ENCODE results near the gene CCDC167.

The CCDC167 gene

GRCh38 chr6:37489697-37490336 is 9.9 kb downstream of the CCDC167 start:
- DNase-seq (ENCODE audit: low read depth in 2 of 2), result no peak

DNA sequence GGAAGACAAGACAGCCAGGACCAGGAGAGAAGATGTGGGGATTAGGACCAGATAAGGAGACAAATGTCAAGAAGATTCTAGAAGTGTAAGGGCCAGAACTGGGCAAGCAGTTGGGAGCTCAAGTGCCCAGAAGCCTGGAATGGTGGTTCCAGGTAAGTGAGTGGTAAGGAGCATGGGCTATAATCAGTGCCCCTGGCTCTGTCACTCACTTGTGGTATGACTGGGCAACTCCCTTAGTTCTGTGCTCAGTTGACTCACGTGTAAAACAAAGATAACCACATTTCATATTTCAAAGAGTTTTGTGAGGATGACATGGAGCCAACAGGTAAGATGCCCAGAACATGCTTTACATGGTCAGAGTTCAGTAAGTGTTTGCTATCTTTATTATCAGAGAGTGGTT is 11.2 kb downstream of the CCDC167 start:
- DNase-seq (ENCODE audit: low read depth in 2 of 2), result no peak

DNA sequence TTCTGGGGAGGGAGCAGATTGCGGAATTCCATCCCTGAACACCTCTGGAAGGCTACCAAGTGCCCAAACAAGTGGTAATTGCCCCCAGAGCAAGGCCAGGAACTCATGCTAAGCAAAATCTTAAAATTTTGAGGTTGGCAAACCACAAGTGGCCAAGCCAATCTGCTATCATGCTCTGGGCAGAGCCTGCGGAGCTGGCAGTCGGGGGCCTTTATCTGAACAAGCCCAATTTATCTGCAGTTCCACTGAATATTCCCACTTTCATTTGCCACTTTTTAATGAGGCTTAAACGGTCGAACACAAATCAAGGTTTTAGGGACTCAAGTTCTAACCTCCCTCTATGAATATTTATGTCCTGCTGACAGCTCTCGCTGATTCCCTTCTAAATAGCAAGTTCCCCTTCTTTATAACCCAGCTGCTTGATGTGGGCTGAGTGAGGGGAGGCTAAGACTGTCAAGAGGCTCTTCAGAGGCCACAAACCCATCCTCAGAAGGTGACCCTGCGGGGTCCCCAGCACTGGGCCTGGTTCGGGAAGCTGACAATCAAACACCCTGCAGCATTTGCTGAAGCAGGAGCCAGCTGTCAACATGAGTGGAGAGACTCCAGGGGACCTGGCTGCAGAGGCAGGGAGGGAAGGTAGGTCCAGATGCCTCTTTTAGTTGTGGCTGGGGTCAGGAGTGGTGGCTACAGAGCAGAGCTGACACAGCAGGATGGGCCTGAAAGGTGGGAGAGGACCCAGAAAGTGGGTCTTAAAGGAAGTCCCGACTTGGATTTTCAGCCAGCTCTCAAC is 11.9 kb downstream of the CCDC167 start:
- no peak for DNase-seq (ENCODE audit: low read depth in 2 of 2)

DNA sequence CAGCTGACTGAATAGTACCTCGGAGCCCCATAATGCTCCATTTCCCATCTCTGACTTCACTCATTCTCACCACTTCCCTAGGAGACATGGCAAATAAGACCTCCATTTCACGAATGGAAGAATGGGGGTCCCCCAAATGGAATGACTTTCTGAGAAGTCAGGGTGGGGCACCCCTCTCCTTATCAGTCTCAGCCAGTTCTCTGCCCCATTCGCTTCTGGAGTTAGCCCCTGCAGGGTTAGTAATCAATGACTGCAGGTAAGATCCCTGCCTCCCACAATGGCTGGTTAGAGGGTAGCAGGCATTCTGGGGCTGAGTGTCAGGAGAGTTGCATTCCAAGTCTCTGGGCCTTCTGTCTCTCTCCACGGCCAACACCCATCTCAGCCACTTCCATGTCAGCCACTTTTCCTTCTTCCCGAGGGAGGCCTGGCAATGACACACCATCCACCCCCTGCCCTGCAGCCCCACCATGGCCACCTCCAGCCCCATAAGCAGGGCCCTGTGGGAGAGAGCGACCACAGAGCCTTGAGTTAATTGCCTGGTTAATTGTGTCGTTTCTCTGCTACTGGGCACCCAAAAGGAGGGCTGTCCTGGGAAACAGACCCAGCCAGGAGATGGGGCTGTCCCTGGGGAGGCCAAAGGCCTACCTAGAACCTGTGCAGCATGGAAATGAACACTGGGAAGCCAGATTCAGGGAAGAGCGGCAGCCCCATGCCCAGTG is 13.4 kb downstream of the CCDC167 start:
- DNase-seq (ENCODE audit: low read depth in 2 of 2), result no peak

DNA sequence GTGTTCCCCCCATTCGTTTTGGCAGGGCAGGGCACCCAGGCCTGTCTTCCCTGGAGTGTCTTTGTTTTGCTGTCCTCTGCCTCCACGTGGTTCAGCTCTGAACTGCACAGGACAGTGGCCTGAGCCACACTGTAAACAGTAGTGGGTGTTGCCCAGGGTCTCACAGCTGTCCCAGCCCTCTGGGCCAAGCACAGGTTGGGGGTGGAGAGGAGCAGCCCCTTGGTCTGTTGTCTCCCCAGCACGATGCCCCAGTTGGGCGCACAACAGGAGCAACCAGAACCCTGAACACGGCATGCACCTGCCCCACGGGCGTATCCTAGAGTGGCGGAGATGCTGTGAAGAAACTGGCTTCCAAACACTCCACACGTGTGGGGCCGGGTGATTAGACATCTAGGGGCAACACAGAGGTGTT is 14.4 kb downstream of the CCDC167 start:
- no peak for DNase-seq (ENCODE audit: low read depth in 2 of 2)

DNA sequence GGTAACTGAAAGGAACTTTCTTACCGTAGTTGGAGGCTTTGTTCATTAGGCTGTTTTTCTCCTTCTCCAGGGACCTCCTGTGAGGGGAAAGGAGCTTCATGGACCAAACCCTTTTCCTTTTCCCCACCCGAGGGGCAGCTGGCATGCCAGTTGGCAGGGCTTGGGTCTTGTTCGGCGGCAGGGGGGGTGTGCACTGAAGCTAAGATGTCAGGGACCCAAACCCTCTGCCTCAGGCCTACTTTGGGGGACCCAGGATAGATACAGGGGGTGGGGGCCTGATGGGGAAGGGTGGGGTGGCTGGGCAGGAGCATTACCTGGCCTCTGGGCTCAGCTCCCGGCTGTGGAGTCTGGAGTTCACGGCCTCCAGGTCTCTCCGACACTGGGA is 14.9 kb downstream of the CCDC167 start:
- no peak for DNase-seq (ENCODE audit: low read depth in 2 of 2)

- peak; percentile 52 to 62 for DNase-seq (ENCODE audit: low read depth in 2 of 2)
Measured at GRCh38 chr6:37483917-37484785, 15.5 kb downstream of the CCDC167 start.

DNA sequence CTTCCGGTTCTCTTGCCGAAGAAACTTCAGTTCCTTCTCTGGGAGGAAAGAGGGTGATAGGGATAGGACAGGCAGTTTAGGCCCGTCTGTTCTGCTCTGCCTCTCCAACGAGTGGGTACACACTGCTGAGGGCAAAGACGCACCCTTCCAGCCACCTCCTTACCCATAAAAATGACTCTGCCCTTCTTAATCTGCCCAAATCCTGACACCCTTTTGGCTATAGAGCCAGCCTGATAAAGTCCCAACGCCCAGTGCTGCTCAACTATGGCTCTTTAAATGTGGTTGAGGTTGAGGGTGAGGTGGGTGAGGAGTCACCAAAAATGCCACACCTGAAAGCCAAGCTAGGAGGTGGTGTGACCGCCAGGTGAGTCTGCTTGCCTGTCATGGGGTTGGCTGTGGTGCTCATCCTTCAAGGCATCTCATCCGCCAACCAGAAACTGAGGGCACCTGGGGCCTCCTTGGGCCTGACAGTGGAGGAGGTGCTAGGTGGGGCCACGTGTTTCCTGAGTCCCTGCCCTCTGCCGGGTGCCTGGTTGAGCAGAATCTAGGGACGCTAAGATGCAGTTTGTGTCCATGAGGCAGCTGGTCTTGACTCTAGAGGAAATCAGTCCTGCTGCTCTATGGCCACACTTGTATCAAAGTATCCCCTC is 16.3 kb downstream of the CCDC167 start:
- no peak for DNase-seq (ENCODE audit: low read depth in 2 of 2)

- DNase-seq (ENCODE audit: low read depth in 2 of 2), result no peak
Measured at GRCh38 chr6:37482606-37483251, 17.0 kb downstream of the CCDC167 start.

DNA sequence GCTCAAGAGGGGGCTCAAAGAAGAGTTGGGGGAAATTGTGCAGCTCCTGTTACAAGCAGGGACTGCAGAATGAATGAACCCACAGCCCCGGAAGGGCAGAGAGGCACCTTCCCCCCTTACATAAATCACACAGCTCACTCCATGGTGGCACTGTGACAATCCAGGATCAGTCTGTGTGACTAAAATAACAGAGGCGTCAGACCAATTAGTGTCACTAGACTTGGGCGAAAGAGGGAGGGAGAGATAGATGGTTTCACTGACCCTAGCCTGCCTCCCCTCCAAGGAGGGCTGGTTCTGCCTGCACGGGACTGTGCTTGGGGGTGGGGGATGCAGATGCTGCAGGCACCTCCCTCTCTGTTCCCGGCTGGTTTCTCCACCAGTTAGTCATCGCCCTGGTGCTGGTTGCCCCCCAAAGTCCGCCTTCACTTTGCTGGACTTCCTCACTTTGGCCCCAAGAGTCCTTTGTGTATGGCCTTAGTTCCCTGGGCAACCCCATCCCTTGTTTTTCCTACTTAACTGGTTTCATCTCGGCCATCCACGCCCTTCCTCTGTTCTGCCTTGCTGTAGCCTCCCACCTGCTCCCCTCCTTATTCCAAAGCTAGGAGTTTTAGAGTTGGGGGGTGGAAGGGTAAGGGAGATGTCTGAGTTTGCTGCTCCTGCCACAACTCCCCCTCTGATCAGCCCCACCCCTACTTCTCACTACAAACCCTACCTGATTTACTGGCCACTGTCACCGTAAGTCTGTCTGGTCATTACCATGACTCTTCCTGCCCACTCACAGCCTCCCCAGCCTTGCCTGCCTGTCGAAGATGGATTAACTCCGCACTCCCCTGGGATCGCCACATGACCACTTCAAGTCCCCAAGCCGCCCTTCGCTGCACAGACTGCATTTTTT is 17.7 kb downstream of the CCDC167 start:
- no peak for DNase-seq (ENCODE audit: low read depth in 2 of 2)

DNA sequence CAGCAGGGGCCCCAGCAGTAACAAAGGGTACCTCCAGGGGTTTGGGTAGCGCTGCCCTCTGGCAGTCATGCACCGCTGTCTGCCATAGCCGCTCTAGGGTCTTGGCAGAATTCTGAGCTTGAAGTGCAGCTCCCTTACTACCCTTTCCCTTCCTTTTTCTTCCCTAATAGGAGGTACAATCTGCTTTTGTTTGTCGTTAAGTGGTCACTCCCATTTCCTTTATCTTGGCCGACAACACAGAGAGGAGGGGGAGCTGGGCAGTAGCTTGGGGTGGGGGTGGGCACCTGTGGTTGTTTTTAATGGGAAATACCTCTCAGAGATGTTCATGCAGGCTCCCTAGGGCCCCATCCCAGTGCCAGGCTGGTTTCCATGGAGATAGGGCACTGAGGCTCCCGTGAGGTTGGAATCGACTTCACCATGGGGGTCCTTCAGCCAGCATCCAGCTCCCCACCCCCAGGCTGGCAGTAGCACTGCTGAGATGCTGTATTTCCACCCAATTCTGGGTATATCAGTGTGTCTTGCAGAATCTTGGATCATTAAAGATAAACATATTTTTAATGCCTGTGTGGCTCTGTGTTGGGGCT is 18.6 kb downstream of the CCDC167 start:
- no peak for DNase-seq (ENCODE audit: low read depth in 2 of 2)

GRCh38 chr6:37480118-37480736 is 19.5 kb downstream of the CCDC167 start:
- no peak for DNase-seq (ENCODE audit: low read depth in 2 of 2)

GRCh38 chr6:37479266-37479854 is 20.3 kb downstream of the CCDC167 start:
- DNase-seq (ENCODE audit: low read depth in 2 of 2), result no peak

DNA sequence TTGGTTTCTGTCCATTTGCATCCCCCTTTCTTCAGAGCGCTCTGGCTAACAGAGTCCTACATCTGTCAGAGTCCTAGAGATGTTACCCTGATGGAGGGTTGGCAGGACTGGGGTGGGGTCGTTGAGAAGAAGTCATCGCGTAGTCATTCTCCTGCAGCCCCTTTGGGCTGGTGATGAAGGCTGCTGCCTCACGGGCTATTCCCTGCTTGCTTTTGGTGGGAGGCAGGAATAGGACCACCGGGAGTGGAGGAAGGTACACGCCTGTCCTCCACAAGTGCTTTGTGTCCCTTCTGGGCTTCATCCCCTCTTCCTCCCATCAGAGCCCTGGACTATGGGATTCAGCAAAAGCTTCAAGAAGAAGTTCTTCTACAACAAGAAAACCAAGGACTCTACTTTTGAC is 20.9 kb downstream of the CCDC167 start:
- no peak for DNase-seq (ENCODE audit: low read depth in 2 of 2)

- no peak for DNase-seq (ENCODE audit: low read depth in 2 of 2)
Measured at GRCh38 chr6:37477656-37478435, 21.8 kb downstream of the CCDC167 start.

DNA sequence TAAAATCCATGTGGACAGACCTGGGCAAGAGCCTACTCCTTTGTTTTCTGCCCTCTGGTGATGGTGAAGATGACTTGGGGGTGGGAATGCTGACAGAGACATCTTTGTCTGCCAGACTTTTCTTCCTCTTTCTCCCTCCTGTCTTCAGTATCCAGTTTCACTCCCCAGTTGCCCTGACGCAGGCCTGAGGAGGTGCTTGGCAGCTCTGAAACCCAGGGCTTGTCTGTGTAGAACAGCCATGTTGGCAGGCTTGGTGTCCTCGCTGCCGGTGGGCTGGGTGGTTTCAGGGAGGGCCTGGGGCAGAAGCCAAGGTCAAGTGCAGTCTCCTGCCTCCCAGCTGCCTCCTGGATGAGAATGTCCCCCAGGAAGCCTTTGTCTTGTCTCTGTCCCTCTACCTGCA is 22.5 kb downstream of the CCDC167 start:
- DNase-seq (ENCODE audit: low read depth in 2 of 2), result no peak

- DNase-seq (ENCODE audit: low read depth in 2 of 2), result no peak
Measured at GRCh38 chr6:37474316-37474715, 25.4 kb downstream of the CCDC167 start.
